ENCODE results near the gene TMCC1. TPM values are rescaled to one million over a fixed set of nuclear protein-coding genes. Genes with fewer than 3 reads are reported as not detected.
A peak's percentile ranks its signal among the peaks of the same experiment; 100 is the strongest.

Gene TMCC1
- polyA plus RNA-seq, 1 of the 3 experiments (the other 2 are of a cell fraction): 7.2 TPM

- Histone ChIP-seq H3K27ac (ENCODE audit: low read depth in 2 of 2, low read length in 1 of 2) (peak overlapping the region; percentile 19 to 94; a peak in 3 of 4 replicates), H3K4me3 (ENCODE audit: low read depth in 2 of 2, low read length in 1 of 2) (no peak overlapping the region), H3K9me2 (no peaks in the 10 kb centered on the region), H3K4me2 (no peak overlapping the region), H3F3A (replicated peaks; ENCODE audit: insufficient read depth) (peaks cover 10% of the 10 kb centered on the region), H3K36me3 (replicated peaks in 1 of 2; ENCODE audit: control insufficient read depth in 1 of 2, insufficient read depth in 2 of 2, low read length in 1 of 2) (no peaks in the 10 kb centered on the region), H3K4me1 (ENCODE audit: control insufficient read depth in 1 of 2, insufficient read depth in 2 of 2, low read depth in 1 of 2, low read length in 1 of 2) (peaks cover 21 to 24% of the 10 kb centered on the region in 2 experiments), H2AFZ (ENCODE audit: low read depth) (peak overlapping the region; percentile 53), H4K20me1 (ENCODE audit: insufficient read depth) (no peaks in the 10 kb centered on the region), H3K27me3 (ENCODE audit: insufficient read depth) (no peaks in the 10 kb centered on the region), H3K79me2 (ENCODE audit: insufficient read depth) (0 out of 2 replicates have a peak, but pooled peaks cover 5% of the 10 kb centered on the region), H3K9ac (no peak overlapping the region), H3K9me3 (no peaks in the 10 kb centered on the region)
- POLR2A ChIA-PET: no interaction called here
- CTCF ChIA-PET: interaction anchor here (0.9 to 1.2 kb wide), 4 partner anchors 121 to 200 kb away, joined by 3 to 6 read pairs (median 3); no protein-coding TSS in a partner anchor
- DNase-seq: no peak
- TF ChIP-seq YY1 (IDR thresholded peaks at IDR 0.05; ENCODE audit: low read depth): no peak
- TF ChIP-seq FOXJ3 (CRISPR knock-in tag; IDR thresholded peaks at IDR 0.05): 0 out of 2 replicates have a peak, but pooled peaks have one; percentile 24
- TF ChIP-seq USF1 (IDR thresholded peaks at IDR 0.05; ENCODE audit: borderline replicate concordance, low read depth): no peak
- TF ChIP-seq GATA2 (CRISPR knock-in tag; IDR thresholded peaks at IDR 0.05): peak; percentile 34; the same call in 1 of the 2 replicates
- no peak for TF ChIP-seq FOXM1 (IDR thresholded peaks at IDR 0.05; ENCODE audit: low read depth)
- no peak for TF ChIP-seq NRF1 (IDR thresholded peaks at IDR 0.05; ENCODE audit: low read depth, low read length)
- 27% methylated on average over 2 of the region's 2 CpGs for WGBS (ENCODE audit: low lambda C conversion rate)
Observed at GRCh38 chr3:129690963-129691362, 202.5 kb downstream of the TMCC1 start.

GRCh38 chr3:129690406-129690805 lies 203.1 kb downstream of the TMCC1 start:
- Histone ChIP-seq H3K4me1 (ENCODE audit: control insufficient read depth in 1 of 2, insufficient read depth in 2 of 2, low read depth in 1 of 2, low read length in 1 of 2) (peaks cover 21 to 24% of the 10 kb centered on the region in 2 experiments), H3K9me3 (no peaks in the 10 kb centered on the region), H3K36me3 (replicated peaks in 1 of 2; ENCODE audit: control insufficient read depth in 1 of 2, insufficient read depth in 2 of 2, low read length in 1 of 2) (no peaks in the 10 kb centered on the region), H3K27me3 (ENCODE audit: insufficient read depth) (no peaks in the 10 kb centered on the region), H3K4me2 (no peak overlapping the region), H3K79me2 (ENCODE audit: insufficient read depth) (0 out of 2 replicates have a peak, but pooled peaks cover 5% of the 10 kb centered on the region), H3K9me2 (no peaks in the 10 kb centered on the region), H3K4me3 (ENCODE audit: low read depth in 2 of 2, low read length in 1 of 2) (no peak overlapping the region), H3K9ac (no peak overlapping the region), H2AFZ (ENCODE audit: low read depth) (peak overlapping the region; percentile 53), H3F3A (replicated peaks; ENCODE audit: insufficient read depth) (peaks cover 10% of the 10 kb centered on the region), H4K20me1 (ENCODE audit: insufficient read depth) (no peaks in the 10 kb centered on the region), H3K27ac (ENCODE audit: low read depth in 2 of 2, low read length in 1 of 2) (peak overlapping the region; percentile 19 to 94; a peak in 3 of 4 replicates)
- POLR2A ChIA-PET: no interaction called here
- CTCF ChIA-PET: interaction anchor here (0.8 to 1.2 kb wide), 5 partner anchors 122 to 252 kb away, joined by 3 to 6 read pairs (median 3); no protein-coding TSS in a partner anchor
- TF ChIP-seq RFX5 (IDR thresholded peaks at IDR 0.05; ENCODE audit: low read length): 0 out of 2 replicates have a peak, but pooled peaks have one; percentile 31
- peak; percentile 70 for TF ChIP-seq USF2 (IDR thresholded peaks at IDR 0.05; ENCODE audit: borderline replicate concordance, low read depth, low read length)
- peak; percentile 96 for TF ChIP-seq USF1 (IDR thresholded peaks at IDR 0.05; ENCODE audit: borderline replicate concordance, low read depth)
- no peak for TF ChIP-seq TAF1 (IDR thresholded peaks at IDR 0.05; ENCODE audit: borderline replicate concordance, low read depth, low read length)
- TF ChIP-seq ZBTB33 (IDR thresholded peaks at IDR 0.05; ENCODE audit: borderline replicate concordance, low read depth): no peak
- TF ChIP-seq SMC3 (IDR thresholded peaks at IDR 0.05; ENCODE audit: low read depth, low read length): no peak
- no peak for TF ChIP-seq RAD21 (IDR thresholded peaks at IDR 0.05; ENCODE audit: low read length)
- no peak for TF ChIP-seq FOXJ3 (CRISPR knock-in tag; IDR thresholded peaks at IDR 0.05)
- TF ChIP-seq IRF3 (IDR thresholded peaks at IDR 0.05; ENCODE audit: low read depth, low read length): peak; percentile 33; the same call in 1 of the 2 replicates
- no peak for TF ChIP-seq NFIC (IDR thresholded peaks at IDR 0.05; ENCODE audit: borderline replicate concordance)
- TF ChIP-seq TEAD4 (IDR thresholded peaks at IDR 0.05; ENCODE audit: borderline replicate concordance, insufficient read depth): no peak
- no peak for TF ChIP-seq RXRA (IDR thresholded peaks at IDR 0.05; ENCODE audit: borderline replicate concordance, low read depth)
- DNase-seq: peak; percentile 51
